SKM-1 treated with dmso at 0.1 percent for 144 hours (cell line): ENCODE results near the gene SYMPK.
"Not testable (repeated sequence)": the region's sequence is repeated elsewhere in the genome, so short reads cannot be mapped to it uniquely, and the experiment has no call there.

Experiments used
- DNase-seq: peaks from one replicate; lab custom pipeline; 2025; ENCODE audit not compliant: unreplicated experiment; lab: John Stamatoyannopoulos, UW

Gene SYMPK

GRCh38 chr19:45809643-45810159 lies 53.2 kb downstream of the SYMPK start:
- DNase-seq: no peak

DNA sequence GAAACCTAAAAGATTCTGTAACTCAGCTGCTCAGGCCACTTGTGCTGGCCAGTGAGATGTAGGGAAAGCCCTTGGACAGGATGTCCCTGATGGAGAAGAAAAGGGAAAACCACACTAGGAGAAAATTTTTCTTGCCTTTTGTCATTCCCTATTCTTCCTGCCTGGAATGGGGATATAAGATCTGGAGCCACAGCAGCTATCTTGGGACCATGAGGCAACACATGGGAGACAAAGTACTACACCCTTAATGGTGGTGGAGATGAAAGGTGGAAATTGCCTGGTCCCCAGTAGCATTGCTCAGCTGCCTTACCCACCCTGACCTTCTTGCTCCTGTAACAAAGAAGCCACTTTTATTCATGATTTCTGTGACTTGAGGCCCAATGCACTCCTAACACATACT lies 57.2 kb downstream of the SYMPK start:
- DNase-seq: no peak

- DNase-seq: no peak
Observed at GRCh38 chr19:45804959-45805230, 58.1 kb downstream of the SYMPK start.

GRCh38 chr19:45804140-45804958 lies 58.6 kb downstream of the SYMPK start:
- DNase-seq: no peak

DNA sequence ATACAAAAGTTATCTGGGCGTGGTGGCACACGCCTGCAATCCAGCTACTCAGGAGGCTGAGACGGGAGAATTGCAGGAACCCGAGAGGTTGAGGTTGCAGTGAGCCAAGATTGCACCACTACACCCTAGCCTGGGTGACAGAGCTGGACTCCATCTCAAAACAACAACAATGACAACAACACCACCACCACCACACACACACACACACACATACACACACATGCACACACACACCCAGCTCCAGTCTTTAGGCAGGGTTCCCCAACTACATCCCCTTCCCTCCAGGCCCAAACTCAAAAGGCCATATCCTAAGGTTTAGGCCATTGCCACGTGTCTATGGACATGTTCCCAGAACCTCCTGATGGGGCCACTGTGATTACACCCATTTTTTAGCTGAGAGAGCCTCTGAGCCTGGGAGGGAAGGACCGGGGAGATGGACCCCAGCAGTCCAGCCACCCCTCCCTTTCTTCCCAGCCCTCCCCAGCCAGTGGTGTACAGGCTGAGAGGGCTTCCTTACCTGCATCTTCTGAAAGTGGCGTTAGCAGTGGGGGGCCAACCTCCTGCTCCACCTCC lies 61.3 kb downstream of the SYMPK start:
- no peak for DNase-seq

DNA sequence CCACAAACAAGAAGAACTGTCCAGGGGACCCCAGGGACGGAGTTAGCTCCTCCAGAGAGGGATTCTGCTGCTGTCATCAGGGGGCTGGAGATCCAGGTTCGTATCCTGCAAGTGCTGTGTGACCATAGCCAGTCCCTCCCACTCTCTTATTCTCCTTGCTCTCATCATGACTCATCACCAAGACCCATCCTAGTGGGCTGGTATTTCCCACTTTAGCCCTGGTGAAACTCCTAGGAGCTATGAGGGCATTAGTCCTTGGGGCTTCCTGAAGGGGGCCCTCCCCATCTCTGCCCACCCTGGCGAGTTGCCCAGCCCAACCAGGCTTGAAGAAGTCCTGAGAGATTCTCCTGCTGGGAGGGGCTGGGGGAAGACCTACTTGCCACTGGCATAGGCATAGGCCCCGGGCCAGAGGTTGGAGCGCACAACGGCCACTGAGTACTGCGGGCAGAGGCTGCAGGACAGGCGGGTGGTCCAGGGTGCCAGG lies 62.8 kb downstream of the SYMPK start:
- DNase-seq: no peak

GRCh38 chr19:45799541-45799940 lies 63.4 kb downstream of the SYMPK start:
- DNase-seq: not testable (repeated sequence)

- no peak for DNase-seq
Observed at GRCh38 chr19:45798995-45799517, 63.9 kb downstream of the SYMPK start.

DNA sequence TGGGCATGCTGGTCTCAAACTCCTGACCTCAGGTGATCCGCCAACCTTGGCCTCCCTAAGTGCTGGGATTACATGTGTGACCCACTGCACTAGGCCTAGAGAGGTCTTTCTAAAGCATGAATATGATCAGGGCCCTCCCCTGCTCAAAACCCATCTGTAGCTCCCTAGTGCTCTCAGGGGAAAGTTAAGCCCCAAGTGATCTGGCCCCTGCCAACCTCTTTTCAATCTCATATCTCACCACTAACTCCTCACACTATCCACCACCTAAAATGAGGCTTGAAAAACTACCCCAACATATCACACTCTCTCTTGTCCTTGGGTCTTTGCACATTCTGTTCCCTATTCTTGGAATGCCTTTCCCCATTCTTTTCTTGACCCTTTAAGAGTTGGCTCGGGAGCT lies 68.3 kb downstream of the SYMPK start:
- DNase-seq: no peak

- no peak for DNase-seq
Observed at GRCh38 chr19:45793876-45794275, 69.1 kb downstream of the SYMPK start.

DNA sequence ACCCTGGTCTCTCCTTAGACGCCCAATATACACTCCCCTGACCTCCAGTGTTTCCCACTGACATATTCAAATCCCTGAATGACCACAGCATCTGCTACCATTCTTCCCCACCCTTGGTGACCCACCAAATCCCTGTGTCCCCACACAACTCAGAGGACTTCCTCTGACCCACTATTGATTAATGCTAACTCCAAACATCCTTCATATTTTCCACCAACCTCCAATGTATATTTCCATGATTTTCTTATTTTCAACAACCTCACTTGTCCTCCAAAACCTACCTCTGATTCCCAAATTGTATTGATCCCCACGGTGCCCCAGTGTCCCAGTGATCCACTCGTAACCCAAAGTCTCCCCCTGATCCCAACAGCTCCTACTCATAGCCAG lies 69.8 kb downstream of the SYMPK start:
- DNase-seq: no peak

GRCh38 chr19:45792470-45793177 lies 70.3 kb downstream of the SYMPK start, which contains the start of gene DMWD:
Gene DMWD, minus strand, starts transcription at chr19:45792845. Its CDS starts 89 bp downstream, at chr19:45792756.
- DNase-seq: peak; percentile 26

- DNase-seq: no peak
Observed at GRCh38 chr19:45791744-45792469, 71.0 kb downstream of the SYMPK start.

DNA sequence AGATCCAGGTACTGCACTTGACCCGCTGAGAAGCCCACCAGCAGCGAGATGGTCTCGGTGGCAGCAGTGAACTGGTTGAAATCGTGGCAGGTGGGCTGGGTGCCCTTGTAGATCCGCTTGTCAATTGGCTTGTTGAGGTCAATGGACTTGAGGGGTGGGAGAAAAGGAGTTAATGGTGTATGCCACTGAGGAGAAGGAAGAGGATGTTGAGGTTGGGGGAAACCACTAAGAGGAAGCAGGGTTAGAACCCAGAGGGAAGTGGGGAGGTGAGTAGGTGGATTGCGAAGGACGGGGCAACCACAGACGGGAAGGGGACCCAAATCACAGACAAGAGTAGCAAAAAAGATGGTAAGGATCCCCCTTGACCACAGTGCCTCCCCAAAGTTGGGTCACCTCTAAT lies 72.0 kb downstream of the SYMPK start:
- peak; percentile 81 for DNase-seq

DNA sequence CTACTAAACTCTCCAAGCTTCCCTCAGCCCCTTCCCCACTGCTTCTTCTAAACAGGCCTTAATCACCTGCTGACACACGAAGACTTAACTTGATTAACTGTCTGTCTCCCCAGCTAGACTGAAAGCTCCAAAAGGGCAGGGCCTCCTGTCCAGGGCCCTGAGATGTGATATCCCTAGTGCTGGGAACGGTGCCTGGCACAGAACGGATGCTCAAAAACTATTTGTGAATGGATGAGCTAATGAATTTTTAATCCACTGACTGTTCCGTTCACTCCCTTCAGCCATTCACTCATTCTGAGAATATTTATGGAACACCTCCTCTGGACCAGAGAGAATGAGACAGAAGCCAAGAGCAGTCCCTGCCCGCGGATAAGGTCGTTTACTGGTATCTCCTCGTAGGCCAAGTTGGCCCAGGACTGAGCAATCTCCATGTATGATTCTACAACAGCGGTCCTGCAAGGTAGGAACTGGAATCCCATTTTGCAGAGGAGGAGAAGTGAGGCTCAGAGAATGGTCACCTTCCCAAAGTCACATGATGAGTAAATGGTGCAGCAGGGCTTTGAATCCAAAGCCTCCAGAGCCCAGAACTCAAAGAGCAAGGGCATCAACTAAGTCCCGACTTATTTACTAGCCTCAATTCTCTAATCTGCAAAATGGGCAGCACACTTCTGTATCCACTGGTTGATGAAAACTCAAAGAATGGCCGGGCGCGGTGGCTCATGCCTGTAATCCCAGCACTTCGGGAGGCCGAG lies 73.7 kb downstream of the SYMPK start:
- DNase-seq: no peak

DNA sequence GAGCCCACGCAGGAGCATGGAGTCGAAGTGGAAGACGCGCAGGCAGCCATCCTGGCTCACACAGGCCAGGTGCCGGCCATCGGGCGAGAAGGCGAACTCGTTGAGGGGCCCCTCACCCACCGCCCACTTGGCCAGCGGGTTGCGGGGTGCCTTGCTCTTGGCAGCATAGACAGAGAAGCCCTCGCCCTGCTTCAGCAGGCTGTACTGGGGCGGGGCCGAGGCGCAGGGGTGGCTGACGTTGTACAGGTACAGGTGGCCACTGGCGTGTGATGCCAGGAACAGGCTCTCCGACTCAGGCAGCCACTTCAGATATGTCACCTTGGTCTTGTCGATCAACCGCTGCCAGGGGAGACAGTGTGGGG lies 76.4 kb downstream of the SYMPK start:
- DNase-seq: no peak

- DNase-seq: no peak
Observed at GRCh38 chr19:45785781-45786532, 77.0 kb downstream of the SYMPK start.

GRCh38 chr19:45785097-45785496 lies 77.8 kb downstream of the SYMPK start:
- DNase-seq: no peak

DNA sequence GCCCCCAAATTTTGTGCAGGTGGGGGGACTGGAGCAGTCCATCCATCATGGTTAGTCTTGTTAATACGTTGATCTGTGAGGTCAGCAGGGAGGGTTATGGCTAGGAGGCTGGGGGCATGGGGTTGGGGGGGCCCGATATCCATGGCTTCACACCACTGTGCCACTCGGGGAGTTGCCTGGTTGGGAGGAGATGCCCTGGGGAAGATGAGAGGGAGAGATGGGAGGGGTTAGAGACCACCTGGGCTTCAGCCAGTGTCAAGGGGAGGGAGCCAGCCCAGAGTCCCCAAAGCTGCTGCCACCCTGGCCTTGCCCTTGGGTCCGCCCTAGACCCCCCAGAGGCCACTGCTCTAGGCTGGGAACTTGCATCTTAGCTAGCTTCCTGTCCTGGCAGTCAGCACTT lies 78.9 kb downstream of the SYMPK start:
- DNase-seq: no peak
